H1 (cell line): Measurements from ENCODE around the gene SAMD14.

Source experiments
- CHD2 ChIP-seq: IDR thresholded peaks from 2 replicates; pipeline ENCODE4 v1.6.1; 2012; ENCODE audit warnings: low read length, improper control_type of control experiment
- CTCF ChIP-seq, 3 experiments: IDR thresholded peaks; 1 replicate in 2 of 3; 2 replicates in 1 of 3; pipeline versions ENCODE4 v1.5.1 to v1.6.1; 2011; ENCODE audit warnings: low read length in 3 of 3, mild to moderate bottlenecking in 3 of 3, inconsistent platforms in 2 of 3, low read depth in 1 of 3, moderate library complexity in 1 of 3; ENCODE audit not compliant: insufficient read depth in 1 of 3; ENCODE audit errors: control extremely low read depth in 1 of 3
- EZH2 ChIP-seq: fragments of 200-600 bp; sonication (generic); IDR thresholded peaks from 2 replicates; pipeline ENCODE4 v1.7.1; 2012; ENCODE audit warnings: low read depth, mild to moderate bottlenecking, moderate library complexity, low read length, inconsistent platforms; ENCODE audit not compliant: severe bottlenecking
- GTF2F1 ChIP-seq: IDR thresholded peaks from 2 replicates; pipeline ENCODE4 v1.6.1; 2012; ENCODE audit warnings: low read depth, low read length, improper control_type of control experiment, borderline replicate concordance
- POLR2A ChIP-seq, 2 experiments: IDR thresholded peaks; 1 replicate in 1 of 2; 2 replicates in 1 of 2; pipeline ENCODE4 v1.6.1; 2011; ENCODE audit warnings: low read depth in 2 of 2, low read length in 2 of 2, mild to moderate bottlenecking in 2 of 2; ENCODE audit errors: control extremely low read depth in 1 of 2
- POLR2AphosphoS5 ChIP-seq: IDR thresholded peaks from 2 replicates; pipeline ENCODE4 v1.6.1; 2011; ENCODE audit warnings: low read depth, low read length
- TAF1 ChIP-seq: IDR thresholded peaks from 2 replicates; pipeline ENCODE4 v1.6.1; 2011; ENCODE audit warnings: mild to moderate bottlenecking, low read depth, low read length

DNA sequence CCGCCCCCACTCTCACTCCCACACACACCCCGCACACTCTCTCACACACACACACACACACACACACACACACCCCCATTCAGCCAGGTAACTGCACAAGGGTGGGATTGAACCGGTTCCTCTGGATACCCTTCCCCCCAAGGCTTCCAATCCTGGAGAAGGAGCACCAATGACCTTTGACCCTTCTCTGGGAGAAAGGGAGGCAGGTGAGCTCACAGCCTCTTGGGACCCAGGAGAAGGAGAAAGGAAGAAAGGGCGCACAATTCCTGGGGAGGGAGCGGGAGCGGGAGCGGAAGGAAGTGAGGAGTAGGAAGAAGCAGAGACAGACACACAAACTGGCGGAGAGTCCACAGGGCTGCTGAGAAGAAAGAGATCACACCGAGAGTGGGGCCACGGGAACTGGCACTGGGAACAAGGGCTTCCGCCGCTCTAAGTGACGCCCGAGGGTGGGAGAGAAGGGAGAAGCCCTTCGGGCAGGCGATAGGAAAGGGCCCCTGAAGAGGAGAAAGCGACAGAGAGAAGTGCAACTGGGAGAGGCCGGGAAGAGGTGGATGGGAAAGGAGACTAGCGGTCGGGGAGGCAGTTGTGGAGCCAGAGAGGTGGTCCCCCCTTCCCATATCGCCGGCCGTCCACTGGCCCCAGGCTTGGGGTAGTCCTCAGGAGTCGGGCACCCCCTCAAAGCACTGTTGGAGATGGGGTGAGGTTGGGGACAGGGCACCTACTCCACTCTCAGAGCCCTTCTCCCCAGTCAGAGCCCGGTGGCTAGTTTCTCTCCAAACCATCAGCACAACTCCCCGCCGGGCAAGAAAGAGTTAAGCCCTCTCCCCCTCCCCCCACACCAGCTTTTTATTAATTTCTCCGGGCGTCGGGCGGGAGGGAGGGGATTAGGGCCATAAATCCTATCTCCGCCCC is 1.3 kb downstream of the SAMD14 start:
- TF ChIP-seq CTCF (IDR thresholded peaks at IDR 0.05; ENCODE audit: control extremely low read depth in 1 of 3, insufficient read depth in 1 of 3, low read depth in 1 of 3, low read length in 3 of 3) (no peak), TAF1 (no peak), EZH2 (no peak), POLR2AphosphoS5 (no peak), CHD2 (peak; percentile 43; the same call in 1 of the 2 replicates), GTF2F1 (no peak), POLR2A (IDR thresholded peaks at IDR 0.05; ENCODE audit: control extremely low read depth in 1 of 2, low read depth in 2 of 2, low read length in 2 of 2) (no peak)
